HEK293 (cell line): ENCODE measurements around the gene VIPR2.
"Not testable (repeated sequence)": the region's sequence is repeated elsewhere in the genome, so short reads cannot be mapped to it uniquely, and the experiment has no call there.

Source experiments
- CTCF ChIA-PET: fragments of 350-600 bp; formaldehyde crosslinking; extraction: SDS; loops from one replicate; lab custom pipeline; 2021; ENCODE audit warnings: antibody characterized with exemption; lab: Yijun Ruan, JAX
- POLR2A ChIA-PET: fragments of 300-600 bp; formaldehyde crosslinking; extraction: SDS; loops from one replicate; lab custom pipeline; 2020; ENCODE audit warnings: antibody characterized with exemption, inconsistent platforms; lab: Yijun Ruan, JAX
- H3K27ac ChIP-seq: fragments of 200-500 bp; sonication (Bioruptor generic); 2 replicates; pipeline ENCODE4 v1.5.1; 2014; ENCODE audit warnings: low read depth, low read length, control low read depth, inconsistent platforms; ENCODE audit errors: extremely low read depth
- H3K36me3 ChIP-seq, 2 experiments: fragments of 200-500 bp in 1 of 2; sonication (Bioruptor generic) in 1 of 2; 1 replicate in 1 of 2; 2 replicates in 1 of 2; pipeline ENCODE4 v1.5.1; 2014 to 2017; ENCODE audit warnings: inconsistent platforms in 2 of 2, low read length in 2 of 2; ENCODE audit not compliant: control insufficient read depth in 2 of 2, insufficient read depth in 1 of 2
- H3K4me1 ChIP-seq: fragments of 200-500 bp; sonication (Bioruptor generic); 2 replicates; pipeline ENCODE4 v1.5.1; 2014; ENCODE audit warnings: mild to moderate bottlenecking, low read length, inconsistent platforms; ENCODE audit not compliant: control insufficient read depth, insufficient read depth
- H3K4me3 ChIP-seq: 2 replicates; pipeline ENCODE4 v1.5.1; 2011; ENCODE audit warnings: low read depth, mild to moderate bottlenecking, control low read depth, low read length, moderate library complexity
- H3K9me3 ChIP-seq: fragments of 200-500 bp; sonication (Bioruptor generic); 2 replicates; pipeline ENCODE4 v1.5.1; 2014; ENCODE audit warnings: low read depth, low read length, inconsistent platforms; ENCODE audit not compliant: control insufficient read depth, insufficient read depth
- ATF2 ChIP-seq: fragments of 450-650 bp; formaldehyde crosslinking; IDR thresholded peaks from 2 replicates; pipeline ENCODE4 v1.5.1; 2016; ENCODE audit warnings: missing biosample characterization, missing genetic modification characterization, low read depth
- KLF16 ChIP-seq: fragments of 450-650 bp; formaldehyde crosslinking; IDR thresholded peaks from 2 replicates; pipeline ENCODE4 v1.5.1; 2017; ENCODE audit warnings: missing biosample characterization, missing genetic modification characterization
- SCRT1 ChIP-seq: fragments of 450-650 bp; formaldehyde crosslinking; IDR thresholded peaks from 2 replicates; pipeline ENCODE4 v1.5.1; 2016; ENCODE audit warnings: missing biosample characterization, missing genetic modification characterization, borderline replicate concordance
- TCF7L2 ChIP-seq: IDR thresholded peaks from 2 replicates; pipeline ENCODE4 v1.6.1; 2011; ENCODE audit warnings: low read depth, mild to moderate bottlenecking, inconsistent platforms, low read length, moderate library complexity, borderline replicate concordance
- TSHZ1 ChIP-seq: fragments of 450-650 bp; formaldehyde crosslinking; IDR thresholded peaks from 2 replicates; pipeline ENCODE4 v1.5.1; 2016; ENCODE audit warnings: missing biosample characterization, missing genetic modification characterization, borderline replicate concordance
- ZFP41 ChIP-seq: fragments of 450-650 bp; formaldehyde crosslinking; IDR thresholded peaks from 2 replicates; pipeline ENCODE4 v1.5.1; 2016; ENCODE audit warnings: missing biosample characterization, missing genetic modification characterization, borderline replicate concordance
- ZNF132 ChIP-seq: fragments of 450-650 bp; formaldehyde crosslinking; IDR thresholded peaks from 2 replicates; pipeline ENCODE4 v1.5.1; 2017; ENCODE audit warnings: missing biosample characterization, missing genetic modification characterization, borderline replicate concordance
- ZNF473 ChIP-seq: fragments of 450-650 bp; formaldehyde crosslinking; IDR thresholded peaks from 2 replicates; pipeline ENCODE4 v1.5.1; 2017; ENCODE audit warnings: missing biosample characterization, missing genetic modification characterization
- ZNF580 ChIP-seq: fragments of 450-650 bp; formaldehyde crosslinking; IDR thresholded peaks from 2 replicates; pipeline ENCODE4 v1.5.1; 2016; ENCODE audit warnings: missing biosample characterization, missing genetic modification characterization
- ZNF585B ChIP-seq: fragments of 450-650 bp; formaldehyde crosslinking; IDR thresholded peaks from 2 replicates; pipeline ENCODE4 v1.5.1; 2016; ENCODE audit warnings: missing biosample characterization, missing genetic modification characterization
- ZNF621 ChIP-seq: fragments of 450-650 bp; formaldehyde crosslinking; IDR thresholded peaks from 2 replicates; pipeline ENCODE4 v1.5.1; 2017; ENCODE audit warnings: missing biosample characterization, missing genetic modification characterization
- ZNF626 ChIP-seq: fragments of 450-650 bp; sonication (Bioruptor Pico); formaldehyde crosslinking; IDR thresholded peaks from 2 replicates; pipeline ENCODE4 v1.5.1; 2018; ENCODE audit warnings: missing biosample characterization, missing genetic modification characterization, inconsistent platforms

Gene VIPR2

GRCh38 chr7:159136013-159136412, 8.7 kb downstream of the VIPR2 start:
- CTCF ChIA-PET = no interaction called here
- TF ChIP-seq TCF7L2 (no peak), ZNF621 (tag by site-specific recombination) (no peak), TSHZ1 (tag by site-specific recombination) (no peak), KLF16 (tag by site-specific recombination) (no peak), ZNF626 (tag by site-specific recombination) (no peak), SCRT1 (tag by site-specific recombination) (no peak), ZNF580 (tag by site-specific recombination) (no peak), ZNF132 (tag by site-specific recombination) (no peak), ZFP41 (no peak)
- no peaks in the 10 kb centered on the region for H3K9me3 ChIP-seq
- H3K27ac ChIP-seq = no peak overlapping the region
- H3K36me3 ChIP-seq = no peaks in the 10 kb centered on the region
- POLR2A ChIA-PET = no interaction called here
- no peak overlapping the region for H3K4me3 ChIP-seq
- no peaks in the 10 kb centered on the region for H3K4me1 ChIP-seq

GRCh38 chr7:159132670-159133443, 11.8 kb downstream of the VIPR2 start:
- H3K9me3 ChIP-seq, H3K36me3 ChIP-seq, POLR2A ChIA-PET, H3K4me3 ChIP-seq, H3K27ac ChIP-seq, H3K4me1 ChIP-seq: not testable (repeated sequence)
- CTCF ChIA-PET = interaction anchor here (0.5 to 0.6 kb wide), 2 partner anchors 9 to 87 kb away, joined by 3 read pairs; no protein-coding TSS in a partner anchor

- no peaks in the 10 kb centered on the region for H3K9me3 ChIP-seq
- H3K4me3 ChIP-seq = no peak overlapping the region
- no peak for TF ChIP-seq ZNF585B (tag by site-specific recombination)
- ChIA-PET CTCF (no interaction called here), POLR2A (no interaction called here)
- no peaks in the 10 kb centered on the region for H3K36me3 ChIP-seq
- H3K27ac ChIP-seq = no peak overlapping the region
- H3K4me1 ChIP-seq = no peaks in the 10 kb centered on the region
Observed at GRCh38 chr7:159130820-159131219, 13.8 kb downstream of the VIPR2 start.

- no peaks in the 10 kb centered on the region for H3K36me3 ChIP-seq
- CTCF ChIA-PET = no interaction called here
- no peak for TF ChIP-seq ZNF473 (tag by site-specific recombination)
- TF ChIP-seq ATF2 (tag by site-specific recombination) = peak; percentile 63; the same call in 1 of the 2 replicates
- H3K4me3 ChIP-seq = no peak overlapping the region
- H3K9me3 ChIP-seq = no peaks in the 10 kb centered on the region
- H3K27ac ChIP-seq = no peak overlapping the region
- H3K4me1 ChIP-seq = no peaks in the 10 kb centered on the region
- POLR2A ChIA-PET = no interaction called here
Observed at GRCh38 chr7:159130199-159130775, 14.4 kb downstream of the VIPR2 start.
